Sigmoid colon (tissue), 7 donors: Measurements from ENCODE around the gene PRTFDC1. TPM values are rescaled to one million over a fixed set of nuclear protein-coding genes. Genes with fewer than 3 reads are reported as not detected.

Experiments
- DNase-seq: peaks from one replicate; pipeline ENCODE4 v3.0.0-alpha.2; 2019
- H3K27ac ChIP-seq, 4 donors: fragments of 200-600 bp; sonication (generic); one replicate each; pipeline ENCODE4 v1.5.1; 2016 to 2019; ENCODE audit warnings: mild to moderate bottlenecking in 1 of 4
- H3K27me3 ChIP-seq, 3 donors: fragments of 200-600 bp; sonication (generic); one replicate each; pipeline ENCODE4 v1.5.1; 2019; ENCODE audit warnings: mild to moderate bottlenecking in 1 of 3
- H3K36me3 ChIP-seq, 4 donors: fragments of 200-600 bp; sonication (generic); one replicate each; pipeline ENCODE4 v1.5.1; 2016 to 2019
- H3K4me1 ChIP-seq, 4 donors: fragments of 200-600 bp; sonication (generic); one replicate each; pipeline ENCODE4 v1.5.1; 2017 to 2019
- H3K4me3 ChIP-seq, 4 donors: fragments of 200-600 bp; sonication (generic); one replicate each; pipeline ENCODE4 v1.5.1; 2017 to 2019; ENCODE audit warnings: mild to moderate bottlenecking in 2 of 4, moderate library complexity in 1 of 4
- H3K9me3 ChIP-seq, 4 donors: fragments of 200-600 bp in 3 of 4; sonication (generic) in 3 of 4; one replicate each; pipeline versions ENCODE4 v1.5.1 to v1.6.1; 2013 to 2019
- EP300 ChIP-seq, 4 donors: sonication (generic); formaldehyde crosslinking; IDR thresholded peaks; one replicate each; pipeline ENCODE4 v1.6.1; 2017; ENCODE audit warnings: antibody characterized with exemption in 4 of 4
- POLR2A ChIP-seq, 2 donors: fragments of 450-650 bp; IDR thresholded peaks; one replicate each; pipeline ENCODE4 v1.6.1; 2016; ENCODE audit warnings: antibody characterized with exemption in 2 of 2, mild to moderate bottlenecking in 2 of 2, moderate library complexity in 2 of 2
- POLR2AphosphoS5 ChIP-seq, 4 donors: sonication (generic); formaldehyde crosslinking; IDR thresholded peaks; one replicate each; pipeline ENCODE4 v1.6.1; 2017; ENCODE audit warnings: antibody characterized with exemption in 4 of 4
- WGBS, 2 donors: extraction: QIAGEN DNeasy Blood & Tissue Kit; methylation state at CpG; one replicate each; pipeline ENCODE4 v1.1.7; 2013; 5-methylcytosine and 5-hydroxymethylcytosine counted together
- intact Hi-C: fragments of 100-400 bp; cut with DNase I; formaldehyde crosslinking; loops from one replicate; pipeline ENCODE4 v1.15.1; 2023
- polyA plus RNA-seq, 3 donors: library from polyadenylated mRNA; stranded (reverse); fragments of 200-250 nt; gene quantifications; one replicate each; pipeline ENCODE4 v1.2.3, GENCODE V29; 2013
- total RNA-seq, 4 donors: library from RNA; depleted of rRNA; stranded (reverse); fragments of >200 nt; gene quantifications; one replicate each; pipeline ENCODE4 v1.1.0, GENCODE V29; 2016
- TF ChIP-seq, protein P1 (sequence below), 4 experiments: fragments of 450-650 bp in 3 of 4; fragments of 200-600 bp in 1 of 4; IDR thresholded peaks; one replicate each; pipeline ENCODE4 v1.5.1; 2016 to 2019; ENCODE audit warnings: antibody characterized with exemption in 4 of 4, mild to moderate bottlenecking in 3 of 4, moderate library complexity in 2 of 4
- donor health status: healthy with polysubstance abuse.
- donor health status: Bipolar disorder and iron deficiency.
- donor health status: healthy.

The PRTFDC1 gene
- total and polyA plus RNA-seq, 7 donors, result 6.0 to 17.2 (median 9.6) TPM

DNA sequence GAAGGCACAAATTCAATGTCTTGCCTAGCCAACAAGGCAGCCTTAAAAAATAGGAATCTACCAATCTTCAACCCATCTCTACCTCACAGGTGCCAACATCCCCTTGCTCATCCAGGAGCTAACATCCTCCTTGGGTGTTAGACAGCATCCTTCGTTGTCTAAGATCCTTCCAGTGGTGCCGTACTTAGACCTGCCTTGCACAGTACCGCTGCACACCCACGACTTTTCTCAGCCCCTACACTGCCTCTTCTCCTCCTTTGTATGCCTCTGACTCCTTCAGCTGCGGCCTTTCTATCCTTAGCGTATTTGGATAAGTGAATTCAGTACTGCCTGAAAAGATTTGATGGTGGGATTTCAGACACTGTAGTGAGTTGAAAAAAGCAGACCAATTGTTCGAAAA, 15.9 kb upstream of the PRTFDC1 start:
- TF ChIP-seq, protein P1, sequence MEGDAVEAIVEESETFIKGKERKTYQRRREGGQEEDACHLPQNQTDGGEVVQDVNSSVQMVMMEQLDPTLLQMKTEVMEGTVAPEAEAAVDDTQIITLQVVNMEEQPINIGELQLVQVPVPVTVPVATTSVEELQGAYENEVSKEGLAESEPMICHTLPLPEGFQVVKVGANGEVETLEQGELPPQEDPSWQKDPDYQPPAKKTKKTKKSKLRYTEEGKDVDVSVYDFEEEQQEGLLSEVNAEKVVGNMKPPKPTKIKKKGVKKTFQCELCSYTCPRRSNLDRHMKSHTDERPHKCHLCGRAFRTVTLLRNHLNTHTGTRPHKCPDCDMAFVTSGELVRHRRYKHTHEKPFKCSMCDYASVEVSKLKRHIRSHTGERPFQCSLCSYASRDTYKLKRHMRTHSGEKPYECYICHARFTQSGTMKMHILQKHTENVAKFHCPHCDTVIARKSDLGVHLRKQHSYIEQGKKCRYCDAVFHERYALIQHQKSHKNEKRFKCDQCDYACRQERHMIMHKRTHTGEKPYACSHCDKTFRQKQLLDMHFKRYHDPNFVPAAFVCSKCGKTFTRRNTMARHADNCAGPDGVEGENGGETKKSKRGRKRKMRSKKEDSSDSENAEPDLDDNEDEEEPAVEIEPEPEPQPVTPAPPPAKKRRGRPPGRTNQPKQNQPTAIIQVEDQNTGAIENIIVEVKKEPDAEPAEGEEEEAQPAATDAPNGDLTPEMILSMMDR (IDR thresholded peaks at IDR 0.05), result no peak
- TF ChIP-seq EP300 (IDR thresholded peaks at IDR 0.05) (no peak), POLR2A (IDR thresholded peaks at IDR 0.05) (no peak), POLR2AphosphoS5 (IDR thresholded peaks at IDR 0.05) (no peak)
- H3K27ac ChIP-seq, result no peak overlapping the region
- H3K27me3 ChIP-seq, result no peaks in the 10 kb centered on the region
- intact Hi-C loops, result no loop called here
- no peak overlapping the region for H3K4me3 ChIP-seq
- 94 to 95% methylated on average over 7 of the region's 7 CpGs for WGBS, 2 donors
- no peak for DNase-seq
- no peaks in the 10 kb centered on the region for H3K9me3 ChIP-seq
- H3K4me1 ChIP-seq, result peaks cover 0 to 9% (median 0%) of the 10 kb centered on the region in 4 donors
- no peaks in the 10 kb centered on the region for H3K36me3 ChIP-seq

- Histone ChIP-seq H3K27me3 (no peaks in the 10 kb centered on the region), H3K4me3 (no peak overlapping the region), H3K36me3 (no peaks in the 10 kb centered on the region), H3K4me1 (peaks cover 0 to 9% (median 0%) of the 10 kb centered on the region in 4 donors), H3K27ac (no peak overlapping the region), H3K9me3 (no peaks in the 10 kb centered on the region)
- no peak for DNase-seq
- intact Hi-C loops, result no loop called here
- WGBS, 2 donors, result 90 to 92% methylated on average over 5 of the region's 5 CpGs
- TF ChIP-seq POLR2AphosphoS5 (IDR thresholded peaks at IDR 0.05) (no peak), EP300 (IDR thresholded peaks at IDR 0.05) (no peak), POLR2A (IDR thresholded peaks at IDR 0.05) (no peak)
- TF ChIP-seq, protein P1 (IDR thresholded peaks at IDR 0.05), result no peak
These were observed 14.6 kb upstream of the PRTFDC1 start for GRCh38 chr10:24966962-24967481.

- Histone ChIP-seq H3K4me1 (peaks cover 0 to 8% (median 0%) of the 10 kb centered on the region in 4 donors), H3K4me3 (no peak overlapping the region), H3K9me3 (no peaks in the 10 kb centered on the region), H3K27ac (no peak overlapping the region), H3K36me3 (no peaks in the 10 kb centered on the region), H3K27me3 (no peaks in the 10 kb centered on the region)
- no peak for DNase-seq
- WGBS, 2 donors, result 94 to 95% methylated on average over 3 of the region's 3 CpGs
- intact Hi-C loops, result no loop called here
- no peak for TF ChIP-seq EP300 (IDR thresholded peaks at IDR 0.05)
- TF ChIP-seq, protein P1 (IDR thresholded peaks at IDR 0.05), result no peak
These were observed 12.6 kb upstream of the PRTFDC1 start for GRCh38 chr10:24965051-24965450.

GRCh38 chr10:24963521-24964041, 11.2 kb upstream of the PRTFDC1 start:
- TF ChIP-seq POLR2AphosphoS5 (IDR thresholded peaks at IDR 0.05), result peak in 1 of 4 donors; percentile 26
- no peak for TF ChIP-seq POLR2A (IDR thresholded peaks at IDR 0.05)
- peaks cover 0 to 15% (median 7%) of the 10 kb centered on the region in 4 donors for H3K4me1 ChIP-seq
- 55 to 78% methylated on average over 5 of the region's 5 CpGs for WGBS, 2 donors
- H3K27ac ChIP-seq, result peak overlapping the region in 1 of 4 donors; percentile 18
- H3K27me3 ChIP-seq, result no peaks in the 10 kb centered on the region
- no peaks in the 10 kb centered on the region for H3K9me3 ChIP-seq
- intact Hi-C loops, result no loop called here
- H3K4me3 ChIP-seq, result no peak overlapping the region
- H3K36me3 ChIP-seq, result no peaks in the 10 kb centered on the region
- DNase-seq, result no peak

DNA sequence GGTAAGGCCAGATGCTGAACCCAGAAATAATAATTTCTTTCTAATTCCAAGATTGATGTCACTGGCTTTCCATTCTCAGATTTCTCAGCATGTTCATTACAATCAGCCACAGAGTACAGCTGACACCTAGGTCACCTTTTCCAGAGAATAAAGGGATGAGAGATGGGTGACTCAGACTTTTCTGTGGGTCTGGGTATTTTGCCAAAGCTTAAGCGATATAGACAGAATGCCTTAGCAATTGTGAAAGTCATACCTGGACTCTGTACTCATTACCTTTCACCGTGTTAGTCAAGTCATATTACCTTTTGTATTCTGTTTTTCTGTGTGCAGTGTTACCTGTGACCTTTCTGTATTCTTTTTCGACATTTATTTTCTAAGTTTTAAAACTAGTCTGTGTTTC, 10.6 kb upstream of the PRTFDC1 start:
- no peak overlapping the region for H3K4me3 ChIP-seq
- no peaks in the 10 kb centered on the region for H3K9me3 ChIP-seq
- H3K36me3 ChIP-seq, result no peaks in the 10 kb centered on the region
- no peaks in the 10 kb centered on the region for H3K27me3 ChIP-seq
- H3K27ac ChIP-seq, result no peak overlapping the region
- DNase-seq, result no peak
- H3K4me1 ChIP-seq, result peaks cover 0 to 20% (median 11%) of the 10 kb centered on the region in 4 donors
- intact Hi-C loops, result no loop called here
- TF ChIP-seq POLR2A (IDR thresholded peaks at IDR 0.05) (no peak), POLR2AphosphoS5 (IDR thresholded peaks at IDR 0.05) (no peak), EP300 (IDR thresholded peaks at IDR 0.05) (no peak)
- TF ChIP-seq, protein P1 (IDR thresholded peaks at IDR 0.05), result no peak
- 19 to 49% methylated on average over 3 of the region's 3 CpGs for WGBS, 2 donors
